Left colon (tissue), 2 donors: ENCODE measurements around the gene TPD52L1. TPM values are rescaled to one million over a fixed set of nuclear protein-coding genes. Genes with fewer than 3 reads are reported as not detected.
"Not testable (repeated sequence)": the region's sequence is repeated elsewhere in the genome, so short reads cannot be mapped to it uniquely, and the experiment has no call there.

ENCODE experiments used
- ATAC-seq: fragments of 200-7000 bp; cut with Tn5 transposase; one replicate; pipeline ENCODE4 v1.9.1; 2020; ENCODE audit warnings: mild to moderate bottlenecking, moderate library complexity
- DNase-seq, 2 donors: peaks; one replicate each; pipeline ENCODE4 v3.0.0-alpha.2; 2020
- intact Hi-C, 2 donors: fragments of 100-400 bp; cut with DNase I in 1 of 2; cut with micrococcal nuclease in 1 of 2; formaldehyde crosslinking; loops; one replicate each; pipeline versions ENCODE4 v1.11.2 to v1.14.0; 2022; cut with DNase I, micrococcal nuclease
- long read RNA-seq: library from polyadenylated mRNA; unstranded; transcript quantifications from one replicate; pipeline ENCODE4 v2.0.0, GENCODE V29; 2021
- total RNA-seq, 2 donors: library from RNA; stranded (reverse); fragmentation: NEBNext Ultra II Directional; extraction: Animal tissue kit (Norgen Biotek cat#: 25700); gene quantifications; one replicate each; pipeline ENCODE4 v1.2.1, GENCODE V29; 2021
- donor health status: DM: no; HTN: no; CAD: no.
- donor health status: DM: yes; HTN: yes; CAD: no.

Gene TPD52L1, protein sequence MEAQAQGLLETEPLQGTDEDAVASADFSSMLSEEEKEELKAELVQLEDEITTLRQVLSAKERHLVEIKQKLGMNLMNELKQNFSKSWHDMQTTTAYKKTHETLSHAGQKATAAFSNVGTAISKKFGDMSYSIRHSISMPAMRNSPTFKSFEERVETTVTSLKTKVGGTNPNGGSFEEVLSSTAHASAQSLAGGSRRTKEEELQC
- total RNA-seq, result 10 to 100 TPM; 11.4 to 15.8 TPM
- long read RNA-seq, transcript TPD52L1-202 (5 exons, 2,147 nt), result major isoform, 11 of 27 reads
- long read RNA-seq, partial matches to known transcripts, result 1 of 27 reads
- long read RNA-seq, other reads (novel, unspliced or antisense), result 3 of 27 reads

DNA sequence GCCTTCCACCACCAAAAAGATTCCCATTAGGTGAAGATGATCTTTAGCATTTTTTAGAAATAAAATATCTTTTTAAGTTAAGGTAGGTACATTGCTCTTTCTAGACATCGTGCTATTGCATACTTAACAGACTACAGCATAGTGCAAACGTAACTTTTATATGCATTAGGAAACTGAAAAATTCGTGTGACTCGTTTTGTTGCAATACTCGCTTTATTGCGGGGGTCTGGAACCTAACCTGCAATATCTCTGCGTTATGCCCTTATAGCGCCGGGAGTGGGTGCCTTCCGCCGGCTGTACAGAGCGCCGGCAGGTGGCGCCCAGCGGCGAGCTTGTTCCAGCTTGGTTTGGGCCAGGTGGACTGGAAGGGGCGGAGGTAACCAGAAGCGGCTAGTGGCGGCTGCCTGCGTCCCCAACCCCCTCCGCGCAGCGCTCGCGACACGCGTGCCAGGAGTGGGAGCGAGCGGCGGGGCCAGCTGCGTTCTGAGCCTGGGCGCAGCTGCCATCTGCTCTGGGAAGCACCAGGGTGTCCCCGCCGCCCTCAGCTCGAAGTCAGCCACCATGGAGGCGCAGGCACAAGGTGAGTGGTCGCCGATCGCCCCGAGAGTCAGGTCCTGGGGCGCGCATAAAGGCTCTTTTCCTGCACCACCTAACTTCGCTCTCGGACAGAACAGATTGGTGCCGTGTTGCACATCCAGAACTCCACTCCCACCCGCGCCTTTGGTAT, at the start of gene TPD52L1:
Gene TPD52L1 (plus strand): TSS at position 383 of the 727 bp plus-strand sequence. CDS start 179 bp downstream, at position 562.
- peak; percentile 96 for ATAC-seq
- DNase-seq, result peak; percentile 81 to 83
- intact Hi-C loops, result no loop called here

DNA sequence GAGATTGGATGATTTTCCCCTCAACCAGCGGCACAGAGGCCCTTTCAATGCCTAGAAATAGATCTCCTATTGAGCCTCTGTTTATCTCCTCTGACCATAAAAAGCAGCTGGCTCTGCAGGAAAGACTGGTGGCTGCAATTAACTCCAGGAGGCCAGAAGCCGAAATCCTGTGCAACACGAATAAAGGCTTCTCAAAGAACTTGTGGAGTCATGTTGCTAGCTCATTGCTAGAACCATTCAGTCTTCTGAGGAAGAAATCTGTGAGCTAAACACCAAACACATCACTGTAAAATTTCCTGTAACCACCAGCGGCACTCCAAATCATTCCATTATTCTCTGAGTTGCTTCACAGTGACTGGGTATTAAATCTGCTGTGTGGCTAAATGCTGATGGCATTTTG, 49.1 kb upstream of the TPD52L1 start:
- no peak for DNase-seq
- ATAC-seq, result no peak
- intact Hi-C loops, result loop anchor here in 1 of 2 donors (10.0 kb wide), 1 partner anchor 150 kb away; no protein-coding TSS in a partner anchor

DNA sequence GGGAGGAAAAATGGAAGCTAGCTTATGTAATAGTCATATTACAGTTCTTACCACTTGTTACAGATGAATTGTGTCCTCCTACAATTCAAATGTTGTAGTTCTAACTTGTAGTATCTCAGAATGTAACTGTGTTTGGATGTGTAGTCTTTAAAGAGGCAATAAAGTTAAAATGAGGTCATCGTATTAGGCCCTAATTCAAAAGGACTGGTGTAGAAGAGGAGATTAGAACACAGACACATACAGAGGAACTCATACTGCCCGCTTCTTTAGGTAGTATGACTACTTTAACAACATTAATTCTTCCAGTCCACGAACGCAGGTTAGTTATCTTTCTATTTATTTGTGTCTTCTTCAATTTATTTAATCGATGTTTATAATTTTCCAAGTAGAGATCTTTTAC, 46.5 kb upstream of the TPD52L1 start:
- DNase-seq (no peak), ATAC-seq (no peak)
- intact Hi-C loops, result loop anchor here in 1 of 2 donors (10.0 kb wide), 1 partner anchor 152 kb away; no protein-coding TSS in a partner anchor

DNA sequence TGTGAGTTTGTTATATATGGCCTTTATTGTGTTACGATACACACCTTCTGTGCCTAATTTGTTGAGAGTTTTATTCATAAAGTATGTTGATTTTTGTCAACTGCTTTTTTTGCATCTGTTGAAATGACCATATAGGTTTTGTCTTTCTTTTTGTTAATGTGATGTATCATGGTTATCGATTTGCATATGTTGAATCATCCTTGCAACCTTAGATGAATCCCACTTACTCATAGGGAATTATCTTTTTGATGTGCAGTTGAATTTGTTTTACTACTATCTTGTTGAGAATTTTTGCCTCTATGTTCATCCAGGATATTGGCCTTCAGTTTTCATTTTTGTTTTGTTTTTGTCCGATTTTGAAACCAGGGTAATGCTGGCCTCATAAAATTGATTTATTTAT, 45.7 kb upstream of the TPD52L1 start:
- intact Hi-C loops, result loop anchor here in 1 of 2 donors (10.0 kb wide), 1 partner anchor 153 kb away; no protein-coding TSS in a partner anchor
- no peak for DNase-seq
- no peak for ATAC-seq

DNA sequence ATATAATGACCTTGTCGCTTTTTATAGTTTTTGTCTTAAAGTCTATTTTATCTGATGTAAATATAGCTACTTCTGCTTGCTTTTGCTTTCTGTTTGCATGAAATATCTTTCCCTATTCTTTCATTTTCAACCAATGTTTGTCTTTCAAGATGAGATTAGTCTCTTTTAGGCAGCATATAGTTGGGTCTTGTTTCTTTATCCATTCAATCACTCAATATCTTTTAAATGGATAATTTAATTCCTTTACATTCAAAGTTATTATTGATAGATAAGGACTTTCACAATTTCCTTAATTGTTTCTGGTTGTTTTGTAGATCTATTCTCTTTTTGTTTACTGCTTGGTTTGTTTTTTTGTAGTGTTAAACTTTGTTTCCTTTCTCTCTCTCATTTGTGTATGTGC, 43.5 kb upstream of the TPD52L1 start:
- ATAC-seq (no peak), DNase-seq (no peak)
- intact Hi-C loops, result loop anchor here in 1 of 2 donors (10.0 kb wide), 1 partner anchor 235 kb away; no protein-coding TSS in a partner anchor

DNA sequence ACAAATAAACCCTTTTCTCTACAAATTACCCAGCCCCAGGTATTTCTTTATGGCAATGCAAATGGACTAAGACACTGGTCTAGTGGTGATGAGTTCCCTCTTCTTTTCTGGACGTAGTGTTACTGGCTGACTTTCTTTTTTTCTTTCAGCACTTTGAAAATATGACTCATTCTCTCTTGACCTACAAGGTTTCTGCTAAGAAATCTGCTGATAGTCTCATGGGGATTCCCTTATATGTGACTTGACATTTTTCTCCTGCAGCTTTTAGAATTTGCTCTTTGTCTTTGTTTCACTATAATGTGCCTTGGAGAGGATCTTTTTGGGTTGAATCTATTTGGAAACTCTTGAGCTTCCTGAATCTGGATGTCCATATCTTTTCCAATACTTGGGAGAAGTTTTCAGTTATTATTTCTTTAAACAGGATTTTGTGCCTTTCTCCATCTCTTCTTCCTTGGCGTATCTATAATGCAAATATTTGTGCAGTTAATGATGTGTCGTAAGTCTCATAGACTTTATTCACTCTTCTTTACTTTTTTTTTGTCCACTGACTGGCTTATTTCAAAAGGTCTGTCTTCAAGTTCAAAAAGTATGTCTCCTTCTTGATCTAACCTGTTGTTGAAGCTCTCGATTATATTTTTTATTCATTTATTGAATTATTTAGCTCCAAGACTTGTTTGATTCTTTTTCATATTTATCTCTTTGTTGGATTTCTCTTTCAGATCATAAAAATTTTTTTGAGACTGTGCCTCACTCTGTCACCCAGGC, 42.2 kb upstream of the TPD52L1 start:
- ATAC-seq (no peak), DNase-seq (no peak)
- intact Hi-C loops, result loop anchor here in 1 of 2 donors (10.0 kb wide), 1 partner anchor 237 kb away; no protein-coding TSS in a partner anchor

DNA sequence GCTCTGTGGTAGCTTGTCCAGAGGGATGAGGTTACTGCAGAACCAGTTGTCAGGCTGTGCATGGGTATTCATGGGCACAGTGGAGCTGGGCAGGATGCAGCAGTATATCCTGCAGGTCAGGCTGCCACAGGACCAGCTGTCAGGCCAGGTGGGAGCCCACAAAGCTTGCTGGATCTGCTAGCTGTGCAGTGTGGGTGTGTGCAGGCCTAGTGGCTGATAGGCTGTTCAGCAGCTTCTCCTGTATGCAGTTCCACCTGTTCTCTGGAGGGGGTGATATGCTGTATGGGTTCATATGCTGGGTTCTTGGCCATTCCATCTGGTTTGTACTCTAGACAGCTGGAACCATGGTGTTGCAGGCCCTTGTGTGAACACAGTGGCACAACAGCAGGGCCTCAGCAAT, 40.6 kb upstream of the TPD52L1 start:
- ATAC-seq, result no peak
- intact Hi-C loops, result loop anchor here in 1 of 2 donors (10.0 kb wide), 1 partner anchor 238 kb away; no protein-coding TSS in a partner anchor
- no peak for DNase-seq

DNA sequence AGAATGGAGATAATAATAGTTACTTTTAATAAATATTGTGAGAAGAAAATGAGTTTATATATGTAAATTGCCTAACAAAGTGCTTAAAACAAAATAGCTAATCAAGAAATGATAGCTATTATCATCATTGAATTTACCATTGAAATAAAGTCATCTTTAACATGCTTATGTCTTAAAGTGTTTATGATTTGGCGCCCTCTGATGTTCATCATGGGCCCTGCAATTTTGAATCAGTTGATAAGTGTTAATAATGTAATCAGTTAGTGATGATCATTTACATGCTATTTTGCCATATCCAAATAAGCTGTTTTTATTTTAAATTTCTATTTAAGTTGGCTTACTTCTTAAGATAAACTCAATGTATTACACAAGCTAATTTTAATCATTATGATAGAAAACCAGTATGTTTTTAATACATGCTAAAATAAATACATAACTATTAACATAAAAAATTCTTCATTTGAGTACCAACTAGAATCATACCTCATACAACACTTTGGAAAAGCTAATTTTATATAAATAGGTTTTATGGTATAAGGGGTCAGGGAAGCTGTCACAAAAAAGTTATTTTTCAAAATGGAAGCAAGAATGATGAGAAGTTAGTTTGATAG, 39.2 kb upstream of the TPD52L1 start:
- ATAC-seq (peak; percentile 49), DNase-seq (peak in 1 of 2 donors; percentile 55)
- intact Hi-C loops, result loop anchor here (1.0 to 10.0 kb wide), 2 partner anchors 240 to 243 kb away; no protein-coding TSS in a partner anchor

DNA sequence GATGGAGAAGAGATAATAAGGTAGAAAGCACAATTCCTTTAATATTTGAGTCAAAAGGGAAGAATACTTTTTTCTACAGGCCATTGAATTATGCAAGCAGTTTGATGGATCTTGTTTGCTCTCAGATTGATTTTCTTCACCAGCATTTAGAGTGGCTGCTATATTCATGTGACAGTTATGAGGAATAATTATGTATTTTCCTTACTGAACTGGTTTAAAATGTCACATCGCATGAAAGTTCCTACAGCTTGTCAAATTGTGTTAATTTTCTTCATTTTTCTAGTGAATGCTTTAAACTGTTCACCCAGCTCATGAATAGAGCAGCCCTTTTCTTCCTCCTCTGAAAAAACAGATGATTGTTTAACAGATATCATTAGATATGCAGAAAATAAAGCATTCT, 37.4 kb upstream of the TPD52L1 start:
- DNase-seq (no peak), ATAC-seq (no peak)
- intact Hi-C loops, result loop anchor here in 1 of 2 donors (10.0 kb wide), 1 partner anchor 241 kb away; no protein-coding TSS in a partner anchor

DNA sequence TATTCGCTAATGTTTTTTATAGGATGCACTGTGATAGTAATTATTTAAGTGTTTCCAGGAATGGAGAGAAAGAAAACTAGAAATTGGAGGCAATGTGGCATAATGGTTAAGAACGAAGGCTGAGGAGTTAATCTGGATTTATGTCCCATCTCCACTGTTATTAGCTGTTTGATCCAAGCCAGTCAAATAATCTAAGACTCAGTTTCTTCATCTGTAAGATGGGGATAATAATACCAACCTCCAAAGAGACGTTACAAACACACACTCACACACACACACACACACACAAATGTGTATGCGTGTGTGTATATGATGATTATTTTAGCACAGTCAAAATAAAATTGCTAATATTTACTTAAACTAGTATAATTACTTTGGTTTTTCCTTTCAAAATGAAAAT, 36.9 kb upstream of the TPD52L1 start:
- DNase-seq, result no peak
- intact Hi-C loops, result loop anchor here in 1 of 2 donors (10.0 kb wide), 1 partner anchor 242 kb away; no protein-coding TSS in a partner anchor
- ATAC-seq, result no peak

DNA sequence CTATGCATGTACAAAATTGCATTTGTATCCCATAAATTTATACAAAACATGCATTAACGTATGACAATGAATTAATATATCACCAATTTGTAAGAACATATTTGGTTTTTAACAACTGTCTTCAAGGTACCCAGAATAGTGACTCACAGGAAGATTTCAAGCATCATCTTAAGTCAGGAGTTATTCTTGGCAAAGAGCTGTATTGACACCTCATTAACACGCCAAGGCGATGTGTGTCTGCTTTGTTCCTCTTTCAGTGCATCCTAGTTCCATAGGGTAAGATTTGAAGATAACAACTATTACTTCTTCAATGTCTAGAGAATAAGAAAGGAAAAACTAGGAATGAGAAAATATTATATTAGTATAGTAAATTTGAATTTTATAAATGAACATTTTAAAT, 35.8 kb upstream of the TPD52L1 start:
- ATAC-seq, result no peak
- no peak for DNase-seq
- intact Hi-C loops, result loop anchor here in 1 of 2 donors (10.0 kb wide), 1 partner anchor 243 kb away; no protein-coding TSS in a partner anchor

DNA sequence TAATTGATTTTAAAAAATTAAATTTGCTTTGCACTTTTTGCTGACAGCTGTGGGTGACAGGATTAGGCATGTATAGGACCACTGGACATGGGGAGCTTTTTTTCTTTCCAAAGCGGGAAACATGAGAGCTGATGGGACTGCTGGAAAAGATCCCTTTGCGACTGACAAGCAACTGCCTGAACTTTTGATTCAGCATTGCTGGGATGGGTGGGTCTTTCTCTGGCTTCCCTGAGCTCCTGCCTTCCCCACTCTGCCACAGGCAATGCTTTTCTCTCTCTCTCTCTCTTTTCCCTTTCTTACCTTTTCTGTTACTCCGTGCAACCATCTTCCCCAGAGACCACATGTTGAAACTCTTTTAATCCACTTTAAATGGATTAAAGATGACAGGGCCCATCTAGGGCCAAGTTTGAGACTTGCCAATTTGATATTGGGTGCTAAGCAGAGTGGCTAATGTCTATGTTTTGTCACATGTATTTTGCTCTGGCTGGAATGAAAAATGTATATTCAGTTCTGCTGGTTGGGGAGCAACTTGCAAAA, 33.5 kb upstream of the TPD52L1 start:
- ATAC-seq, result no peak
- no peak for DNase-seq
- intact Hi-C loops, result no loop called here

DNA sequence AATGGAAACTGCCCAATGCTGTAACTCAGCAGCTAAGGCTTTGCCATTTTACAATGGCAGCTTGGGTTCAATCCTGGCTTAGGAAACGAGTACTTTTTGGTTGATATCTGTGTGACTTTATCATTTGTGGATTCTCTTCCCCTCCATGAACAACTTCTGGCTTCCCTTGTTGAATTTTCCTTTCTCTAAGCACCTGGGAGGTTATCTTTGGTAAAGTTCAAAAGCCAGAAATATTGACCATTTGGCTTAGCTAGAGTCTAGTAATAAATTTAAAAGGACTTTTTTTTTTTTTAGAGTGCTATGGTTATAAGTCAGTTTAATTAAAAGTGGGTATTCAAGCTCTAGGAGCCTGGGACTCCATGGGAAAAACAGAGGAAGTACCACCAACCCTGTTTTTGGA, 31.7 kb upstream of the TPD52L1 start:
- ATAC-seq (no peak), DNase-seq (no peak)
- intact Hi-C loops, result no loop called here

DNA sequence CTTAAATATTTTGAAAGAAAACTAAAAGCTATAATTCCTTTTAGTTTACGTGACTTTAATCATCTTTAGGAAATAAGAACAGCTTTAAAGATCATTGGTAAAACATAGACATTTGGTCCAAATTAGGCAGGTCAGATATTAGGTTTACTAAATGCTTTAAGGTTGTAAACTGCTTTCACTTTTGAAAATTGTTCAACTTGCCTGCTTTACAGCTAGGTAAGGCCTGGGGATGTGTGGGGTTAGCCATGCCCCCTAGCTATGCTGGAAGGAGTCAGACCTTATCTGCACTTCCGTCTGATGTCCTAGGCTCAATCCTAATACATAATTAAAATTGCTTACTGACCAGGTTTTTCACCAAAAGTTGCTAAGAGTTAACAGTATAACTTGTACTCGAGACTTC, 30.5 kb upstream of the TPD52L1 start:
- no peak for ATAC-seq
- DNase-seq, result no peak
- intact Hi-C loops, result no loop called here

DNA sequence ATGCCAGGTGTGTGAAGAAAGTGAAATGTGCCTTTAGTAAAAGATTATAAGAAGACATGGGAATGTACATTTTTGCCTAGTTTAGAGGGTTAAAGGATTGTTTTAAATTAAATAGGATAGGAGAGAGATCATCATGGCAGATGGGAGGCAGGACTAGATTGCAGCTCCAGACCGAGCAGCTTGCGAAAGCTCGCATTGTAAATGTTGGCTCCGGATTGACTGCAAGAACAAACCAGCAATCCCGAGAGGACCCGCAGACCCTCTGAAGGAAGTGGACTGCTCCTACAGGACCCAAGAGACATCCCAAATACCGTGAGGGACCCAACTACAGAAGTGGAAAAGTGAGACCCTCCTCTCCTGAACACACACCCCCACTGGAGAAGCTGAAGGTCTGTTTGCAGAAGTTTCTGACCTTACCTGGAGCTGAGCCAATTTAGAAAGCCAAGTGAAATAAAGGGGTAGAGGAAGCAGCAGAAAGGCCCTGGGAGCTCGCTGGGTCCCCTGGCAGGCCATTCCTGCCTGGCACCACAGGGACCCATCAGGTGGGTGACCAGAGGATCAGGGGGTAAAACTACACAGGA, 30.0 kb upstream of the TPD52L1 start:
- intact Hi-C loops, result no loop called here
- ATAC-seq (no peak), DNase-seq (no peak)

DNA sequence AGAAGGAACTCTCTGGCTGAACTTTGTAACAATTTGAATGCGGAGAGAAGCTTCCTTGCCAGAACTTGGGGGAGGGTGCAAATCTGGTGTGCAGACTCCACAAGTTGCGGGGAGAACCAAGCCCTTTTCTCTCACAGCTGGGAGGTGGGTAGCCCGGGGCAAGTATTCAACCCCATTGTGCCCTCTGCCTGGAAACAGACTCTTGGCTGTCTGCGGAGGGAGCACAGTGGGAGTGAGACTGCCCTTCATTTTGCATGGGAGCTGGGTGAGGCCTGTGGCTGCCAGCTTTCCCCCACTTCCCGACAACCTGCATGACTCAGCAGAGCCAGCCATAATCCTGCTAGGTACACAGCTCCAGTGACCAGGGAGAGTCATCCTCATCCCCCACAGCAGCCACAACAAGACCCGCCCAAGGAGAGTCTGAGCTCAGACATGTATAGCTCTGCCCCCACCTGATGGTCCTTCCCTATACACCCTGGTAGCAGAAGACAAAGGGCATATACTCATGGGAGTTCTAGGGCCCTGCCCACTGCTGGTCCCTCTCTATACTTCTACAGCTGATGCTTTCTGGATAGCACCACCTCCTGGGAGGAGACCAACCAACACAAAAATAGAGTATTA, 29.4 kb upstream of the TPD52L1 start:
- intact Hi-C loops, result no loop called here
- DNase-seq (no peak), ATAC-seq (no peak)

DNA sequence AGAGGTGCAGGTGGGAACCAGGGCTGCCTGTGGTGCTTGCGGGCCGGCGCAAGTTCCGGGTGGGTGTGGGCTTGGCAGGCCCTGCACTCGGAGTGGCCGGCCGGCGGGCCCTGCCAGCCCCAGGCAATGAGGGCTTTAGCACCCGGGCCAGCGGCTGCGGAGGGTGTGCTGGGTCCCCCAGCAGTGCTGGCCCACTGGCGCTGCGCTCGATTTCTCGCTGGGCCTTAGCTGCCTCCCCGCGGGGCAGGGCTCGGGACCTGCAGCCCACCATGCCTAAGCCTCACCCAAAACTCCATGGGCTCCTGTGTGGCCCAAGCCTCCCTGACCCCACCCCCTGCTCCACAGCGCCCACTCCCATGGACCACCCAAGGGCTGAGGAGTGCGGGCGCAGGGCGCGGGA, 27.7 kb upstream of the TPD52L1 start:
- DNase-seq, ATAC-seq, intact Hi-C loops: not testable (repeated sequence)
